Frontal cortex (tissue), 4 donors: ENCODE results near the gene CNTN4. TPM values are rescaled to one million over a fixed set of nuclear protein-coding genes. Genes with fewer than 3 reads are reported as not detected.
"Not testable (repeated sequence)": the region's sequence is repeated elsewhere in the genome, so short reads cannot be mapped to it uniquely, and the experiment has no call there.

ENCODE experiments used
- DNase-seq, 2 donors: peaks; one replicate each; pipeline ENCODE4 v3.0.0; 2012; ENCODE audit warnings: low spot score in 2 of 2
- FAIRE-seq: peaks from 2 replicates; lab custom pipeline; 2012; peaks lifted over from hg19 to GRCh38; lab: Jason Lieb, UNC
- total RNA-seq: library from RNA; depleted of rRNA; stranded (reverse); fragments of >200 nt; gene quantifications from one replicate; pipeline ENCODE4 v1.2.3, GENCODE V29; 2014
- donor health status: control.
- donor health status: control.
- donor health status: control.

CNTN4 gene
- total RNA-seq, 1 donor from 2014 or later: 134 TPM

- DNase-seq, FAIRE-seq: not testable (repeated sequence)
Measured at GRCh38 chr3:2820982-2821381, 722.3 kb downstream of the CNTN4 start.

GRCh38 chr3:2822611-2823010 is 723.9 kb downstream of the CNTN4 start:
- FAIRE-seq (no peak), DNase-seq (no peak)

DNA sequence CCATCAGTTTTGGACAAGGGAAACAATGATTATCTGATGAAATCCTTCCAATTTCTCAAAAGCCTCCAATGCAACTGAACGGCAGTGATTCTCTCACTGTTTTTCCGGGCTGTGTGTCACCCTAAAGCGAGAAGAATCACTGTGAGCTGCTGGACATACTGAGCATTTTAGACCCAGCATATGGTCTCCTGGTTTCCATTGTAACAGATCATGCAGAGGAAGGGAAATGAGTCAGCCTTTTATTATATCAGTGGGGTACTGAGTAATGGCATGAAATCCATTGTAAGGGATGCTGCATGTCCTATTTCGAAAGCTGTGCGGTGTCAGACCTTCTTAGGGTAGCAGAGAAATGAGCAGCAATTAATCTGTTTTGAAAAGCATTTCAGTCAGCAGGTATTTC is 724.4 kb downstream of the CNTN4 start:
- no peak for FAIRE-seq
- DNase-seq: no peak

- FAIRE-seq: no peak
- DNase-seq: no peak
Measured at GRCh38 chr3:2823437-2824211, 725.0 kb downstream of the CNTN4 start.

DNA sequence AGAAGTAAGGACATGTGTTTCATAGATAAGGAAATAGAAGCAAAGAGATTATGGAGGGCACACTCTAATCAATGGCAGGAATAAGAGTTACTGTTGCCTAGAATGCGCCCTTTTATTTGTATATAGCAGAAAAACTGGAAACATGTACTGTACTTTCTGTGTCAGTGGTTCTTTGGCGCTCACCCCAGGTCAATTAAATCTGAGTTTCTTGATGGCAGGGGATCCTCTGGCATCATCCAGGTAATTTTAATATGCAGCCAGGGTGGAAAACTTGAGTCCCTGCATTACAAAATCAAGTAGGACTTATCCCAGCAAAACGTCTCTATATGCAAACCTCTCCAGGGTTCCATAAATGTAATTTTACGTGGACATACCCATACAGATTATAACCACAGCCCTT is 727.4 kb downstream of the CNTN4 start:
- FAIRE-seq (no peak), DNase-seq (no peak)

- DNase-seq (no peak), FAIRE-seq (no peak)
Measured at GRCh38 chr3:2826453-2826852, 727.8 kb downstream of the CNTN4 start.

- DNase-seq (no peak), FAIRE-seq (no peak)
Measured at GRCh38 chr3:2837239-2837638, 738.6 kb downstream of the CNTN4 start.

DNA sequence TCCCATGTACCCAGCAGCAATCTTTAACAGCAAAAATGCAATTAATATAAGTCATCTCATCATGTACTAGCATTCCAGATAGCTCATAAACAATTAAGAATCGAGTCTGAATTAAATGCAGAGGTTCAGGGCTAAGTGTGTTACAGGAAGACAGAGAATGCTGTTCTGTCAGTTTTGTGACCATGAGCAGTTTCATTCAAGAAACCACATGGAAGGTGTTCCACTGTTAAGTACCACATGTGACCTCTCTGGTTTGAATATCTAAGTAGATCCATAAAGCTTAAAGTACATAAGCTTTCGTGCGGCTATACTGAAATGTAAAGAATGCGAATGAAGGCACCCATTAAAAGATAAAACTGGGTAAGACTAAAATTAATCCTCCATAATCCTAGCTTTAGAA is 739.2 kb downstream of the CNTN4 start:
- DNase-seq (no peak), FAIRE-seq (no peak)

DNA sequence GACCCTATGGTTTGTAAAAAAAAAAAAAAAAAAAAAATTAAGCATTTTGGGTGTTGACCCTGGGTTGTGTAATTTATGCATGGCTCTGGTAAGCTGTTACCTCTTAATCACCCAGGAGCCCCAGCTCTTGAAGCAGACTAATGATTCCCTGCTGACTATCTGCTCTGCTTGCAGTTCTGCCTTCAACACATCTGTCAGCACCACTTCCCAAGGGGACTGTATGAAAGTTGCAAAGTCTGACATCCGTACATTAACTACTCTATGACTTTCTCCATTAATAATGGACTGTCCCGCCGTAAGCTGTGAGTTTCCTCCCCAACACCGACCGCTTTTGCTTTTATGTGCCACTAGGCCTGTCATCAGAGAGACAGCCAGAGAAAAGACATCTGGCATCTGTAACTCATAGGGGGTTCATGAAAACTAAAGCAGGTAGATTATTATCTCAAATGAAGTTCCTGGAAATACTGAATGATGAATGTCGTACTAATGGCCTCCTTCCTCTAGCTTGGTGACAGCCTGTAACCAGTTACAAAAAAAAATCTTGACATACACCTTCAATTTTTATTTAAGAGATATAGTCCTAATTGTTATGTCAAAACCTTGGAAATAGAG is 740.0 kb downstream of the CNTN4 start:
- FAIRE-seq (no peak), DNase-seq (no peak)

GRCh38 chr3:2839876-2840275 is 741.2 kb downstream of the CNTN4 start:
- FAIRE-seq (no peak), DNase-seq (no peak)

- no peak for FAIRE-seq
- DNase-seq: no peak
Measured at GRCh38 chr3:2847062-2847841, 748.6 kb downstream of the CNTN4 start.

- DNase-seq: no peak
- FAIRE-seq: no peak
Measured at GRCh38 chr3:2849092-2849491, 750.4 kb downstream of the CNTN4 start.

- no peak for DNase-seq
- FAIRE-seq: no peak
Measured at GRCh38 chr3:2850701-2851100, 752.0 kb downstream of the CNTN4 start.

GRCh38 chr3:2851361-2851760 is 752.7 kb downstream of the CNTN4 start:
- no peak for FAIRE-seq
- DNase-seq: no peak

GRCh38 chr3:2851835-2852234 is 753.2 kb downstream of the CNTN4 start:
- DNase-seq: no peak

DNA sequence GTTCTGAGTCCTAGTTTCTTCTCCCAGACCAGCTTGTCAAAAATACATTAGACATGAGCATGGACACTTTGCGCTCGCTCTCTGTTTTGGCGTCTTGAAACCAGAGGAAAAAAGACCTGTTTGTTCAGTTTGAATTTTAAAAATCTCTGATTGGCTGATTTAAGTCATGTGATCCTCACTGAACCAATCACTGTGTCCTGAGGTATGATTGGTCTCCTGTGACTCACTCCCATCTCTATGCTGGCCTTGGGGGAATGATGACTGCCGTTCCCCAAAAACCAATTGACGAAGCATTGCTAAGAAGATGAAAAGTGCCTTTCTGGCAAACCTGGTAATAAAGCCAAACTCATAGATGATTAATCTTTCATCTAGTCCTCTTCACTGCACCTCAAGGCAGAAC is 755.0 kb downstream of the CNTN4 start:
- DNase-seq (no peak), FAIRE-seq (no peak)

More at GRCh38 chr3:2851835-2852234, 753.2 kb downstream of the CNTN4 start:
- no peak for FAIRE-seq

DNA sequence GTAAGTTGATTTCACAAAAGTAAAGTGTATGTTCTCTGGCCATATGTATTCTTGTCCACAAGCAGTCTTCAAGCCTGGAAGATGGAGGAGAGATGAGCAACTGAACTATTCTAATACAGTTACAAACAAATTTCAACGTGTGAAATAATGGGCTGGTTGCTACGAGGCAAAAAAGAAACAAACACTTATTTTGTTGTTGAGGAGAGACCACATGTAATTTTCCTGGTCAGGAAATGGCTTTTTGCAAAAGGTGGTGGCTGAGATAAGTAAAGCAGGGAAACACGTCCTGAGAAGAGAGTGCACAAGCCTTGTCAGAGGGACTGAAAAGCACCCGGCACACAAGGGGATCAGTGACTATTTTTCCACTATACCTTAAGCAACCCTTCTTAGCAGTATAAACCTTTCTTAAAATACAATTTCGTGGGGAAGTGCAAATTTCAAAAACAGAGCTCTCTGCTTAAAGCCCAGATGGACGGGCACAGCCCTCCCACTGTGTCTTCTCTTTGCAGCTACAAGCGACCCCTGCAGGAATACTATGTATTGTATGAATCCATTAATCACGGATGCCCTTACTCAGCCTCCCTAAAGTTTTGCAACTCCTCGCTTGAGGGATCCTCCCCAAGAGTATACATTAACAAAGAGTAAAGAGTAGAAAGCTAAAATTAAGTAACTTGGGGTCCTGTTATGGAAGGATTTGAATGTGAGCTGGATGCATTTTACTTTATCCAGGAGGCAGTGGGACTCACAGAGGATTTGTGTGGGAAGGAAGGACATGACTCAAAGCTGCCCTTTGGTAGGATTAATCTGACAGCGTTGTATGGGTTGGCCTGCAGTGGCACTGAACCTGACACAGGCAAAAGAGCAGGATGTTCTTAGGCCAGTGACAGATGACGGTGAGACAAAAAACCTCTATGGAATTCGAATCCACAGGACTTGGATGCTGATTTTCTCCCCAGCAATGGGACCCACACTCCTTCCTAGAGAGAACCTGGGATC is 757.8 kb downstream of the CNTN4 start:
- FAIRE-seq (no peak), DNase-seq (no peak)

GRCh38 chr3:2860626-2861025 is 762.0 kb downstream of the CNTN4 start:
- no peak for FAIRE-seq

DNA sequence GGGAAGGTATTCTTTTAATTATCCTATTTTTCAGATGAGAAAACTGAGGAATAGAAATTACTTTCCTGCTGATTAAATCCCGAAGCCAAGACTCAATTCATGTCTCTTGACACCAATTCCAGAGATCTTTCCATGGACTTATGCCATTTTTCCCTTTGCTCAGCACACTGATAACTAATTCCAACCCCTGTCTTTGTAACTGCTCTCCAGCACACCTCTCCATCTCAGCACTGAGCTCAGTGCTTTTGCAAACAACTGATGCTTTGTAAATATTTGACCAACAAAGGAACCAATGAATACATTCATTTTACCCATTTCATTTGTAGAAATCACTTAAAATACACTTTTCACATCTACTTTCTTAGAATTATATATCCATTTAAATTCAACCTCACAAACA is 762.5 kb downstream of the CNTN4 start:
- FAIRE-seq: no peak

More at GRCh38 chr3:2860626-2861025, 762.0 kb downstream of the CNTN4 start:
- no peak for DNase-seq

DNA sequence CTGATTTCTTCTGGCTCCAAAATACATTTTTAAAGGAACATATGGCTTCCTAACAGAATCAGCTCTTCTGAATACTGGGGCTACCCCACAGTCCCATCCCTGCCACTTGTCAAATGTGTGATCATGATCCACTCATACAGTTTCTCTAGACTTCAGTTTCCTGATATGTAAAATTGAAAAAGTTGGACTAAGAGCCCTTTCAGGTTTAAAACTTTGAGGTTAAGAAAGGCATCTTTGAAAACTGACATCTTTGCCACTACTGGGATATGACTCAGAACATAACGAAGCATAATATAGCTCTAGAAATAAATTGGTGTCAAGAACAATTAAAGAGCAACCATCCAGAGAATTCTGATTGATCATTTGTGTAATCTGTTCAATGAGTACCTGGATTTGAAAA is 763.3 kb downstream of the CNTN4 start:
- DNase-seq: no peak
- no peak for FAIRE-seq

More for the DNA sequence above, 762.5 kb downstream of the CNTN4 start:
- no peak for DNase-seq
